Sigmoid colon (tissue), 4 donors: Measurements from ENCODE around the gene FAM181B.

Source experiments
- CTCF ChIP-seq, 4 experiments: fragments of 450-650 bp in 3 of 4; fragments of 200-600 bp in 1 of 4; IDR thresholded peaks; one replicate each; pipeline ENCODE4 v1.5.1; 2016 to 2019; ENCODE audit warnings: antibody characterized with exemption in 4 of 4, mild to moderate bottlenecking in 3 of 4, moderate library complexity in 2 of 4
- EP300 ChIP-seq, 4 donors: sonication (generic); formaldehyde crosslinking; IDR thresholded peaks; one replicate each; pipeline ENCODE4 v1.6.1; 2017; ENCODE audit warnings: antibody characterized with exemption in 4 of 4
- POLR2A ChIP-seq, 2 donors: fragments of 450-650 bp; IDR thresholded peaks; one replicate each; pipeline ENCODE4 v1.6.1; 2016; ENCODE audit warnings: antibody characterized with exemption in 2 of 2, mild to moderate bottlenecking in 2 of 2, moderate library complexity in 2 of 2

GRCh38 chr11:82732734-82733443 lies 775 bp downstream of the FAM181B start:
- TF ChIP-seq CTCF (IDR thresholded peaks at IDR 0.05) (no peak), EP300 (IDR thresholded peaks at IDR 0.05) (no peak), POLR2A (IDR thresholded peaks at IDR 0.05) (no peak)
